Measurements from ENCODE around the gene SEMA3B.

SEMA3B gene

GRCh38 chr3:50250514-50250913, 18.4 kb upstream of the SEMA3B start:
- no peaks in the 10 kb centered on the region for H3K9me3 ChIP-seq (ENCODE audit: control insufficient read depth, low read depth, low read length)
- no peak overlapping the region for H3K9ac ChIP-seq (ENCODE audit: low read length)
- no peaks in the 10 kb centered on the region for H3K27me3 ChIP-seq (ENCODE audit: control insufficient read depth, insufficient read depth, low read length)
- no peak overlapping the region for H3K4me3 ChIP-seq (ENCODE audit: low read length)
- peaks cover 14% of the 10 kb centered on the region for H3K4me1 ChIP-seq (ENCODE audit: control insufficient read depth, low read depth, low read length)
- no peak overlapping the region for H3K27ac ChIP-seq (ENCODE audit: low read length)
- peaks cover 11% of the 10 kb centered on the region for H3K36me3 ChIP-seq (ENCODE audit: control insufficient read depth, low read depth, low read length)

GRCh38 chr3:50251220-50251619, 17.7 kb upstream of the SEMA3B start:
- H3K9me3 ChIP-seq (ENCODE audit: control insufficient read depth, low read depth, low read length): no peaks in the 10 kb centered on the region
- no peak overlapping the region for H3K9ac ChIP-seq (ENCODE audit: low read length)
- H3K27ac ChIP-seq (ENCODE audit: low read length): no peak overlapping the region
- H3K4me1 ChIP-seq (ENCODE audit: control insufficient read depth, low read depth, low read length): peaks cover 11% of the 10 kb centered on the region
- no peaks in the 10 kb centered on the region for H3K27me3 ChIP-seq (ENCODE audit: control insufficient read depth, insufficient read depth, low read length)
- peaks cover 13% of the 10 kb centered on the region for H3K36me3 ChIP-seq (ENCODE audit: control insufficient read depth, low read depth, low read length)
- H3K4me3 ChIP-seq (ENCODE audit: low read length): no peak overlapping the region

- Histone ChIP-seq H3K4me1 (ENCODE audit: control insufficient read depth, low read depth, low read length) (no peaks in the 10 kb centered on the region), H3K9ac (ENCODE audit: low read length) (no peak overlapping the region), H3K4me3 (ENCODE audit: low read length) (no peak overlapping the region), H3K9me3 (ENCODE audit: control insufficient read depth, low read depth, low read length) (no peaks in the 10 kb centered on the region), H3K27ac (ENCODE audit: low read length) (no peak overlapping the region), H3K27me3 (ENCODE audit: control insufficient read depth, insufficient read depth, low read length) (no peaks in the 10 kb centered on the region), H3K36me3 (ENCODE audit: control insufficient read depth, low read depth, low read length) (peaks cover 32% of the 10 kb centered on the region)
These were observed 14.2 kb upstream of the SEMA3B start for GRCh38 chr3:50254577-50255250.

GRCh38 chr3:50255251-50255615, 13.7 kb upstream of the SEMA3B start:
- no peak overlapping the region for H3K9ac ChIP-seq (ENCODE audit: low read length)
- no peaks in the 10 kb centered on the region for H3K27me3 ChIP-seq (ENCODE audit: control insufficient read depth, insufficient read depth, low read length)
- H3K9me3 ChIP-seq (ENCODE audit: control insufficient read depth, low read depth, low read length): no peaks in the 10 kb centered on the region
- no peaks in the 10 kb centered on the region for H3K4me1 ChIP-seq (ENCODE audit: control insufficient read depth, low read depth, low read length)
- no peak overlapping the region for H3K27ac ChIP-seq (ENCODE audit: low read length)
- peaks cover 32% of the 10 kb centered on the region for H3K36me3 ChIP-seq (ENCODE audit: control insufficient read depth, low read depth, low read length)
- no peak overlapping the region for H3K4me3 ChIP-seq (ENCODE audit: low read length)

- Histone ChIP-seq H3K9ac (ENCODE audit: low read length) (no peak overlapping the region), H3K4me1 (ENCODE audit: control insufficient read depth, low read depth, low read length) (peaks cover 14% of the 10 kb centered on the region), H3K27ac (ENCODE audit: low read length) (no peak overlapping the region), H3K36me3 (ENCODE audit: control insufficient read depth, low read depth, low read length) (peaks cover 32% of the 10 kb centered on the region), H3K9me3 (ENCODE audit: control insufficient read depth, low read depth, low read length) (no peaks in the 10 kb centered on the region), H3K27me3 (ENCODE audit: control insufficient read depth, insufficient read depth, low read length) (no peaks in the 10 kb centered on the region), H3K4me3 (ENCODE audit: low read length) (no peak overlapping the region)
These were observed 11.7 kb upstream of the SEMA3B start for GRCh38 chr3:50256978-50257890.

- Histone ChIP-seq H3K9me3 (ENCODE audit: control insufficient read depth, low read depth, low read length) (no peaks in the 10 kb centered on the region), H3K36me3 (ENCODE audit: control insufficient read depth, low read depth, low read length) (peaks cover 25% of the 10 kb centered on the region), H3K4me3 (ENCODE audit: low read length) (no peak overlapping the region), H3K9ac (ENCODE audit: low read length) (no peak overlapping the region), H3K4me1 (ENCODE audit: control insufficient read depth, low read depth, low read length) (peaks cover 14% of the 10 kb centered on the region), H3K27me3 (ENCODE audit: control insufficient read depth, insufficient read depth, low read length) (no peaks in the 10 kb centered on the region), H3K27ac (ENCODE audit: low read length) (no peak overlapping the region)
These were observed 10.8 kb upstream of the SEMA3B start for GRCh38 chr3:50258029-50258680.

- peaks cover 22% of the 10 kb centered on the region for H3K36me3 ChIP-seq (ENCODE audit: control insufficient read depth, low read depth, low read length)
- no peak overlapping the region for H3K9ac ChIP-seq (ENCODE audit: low read length)
- H3K4me1 ChIP-seq (ENCODE audit: control insufficient read depth, low read depth, low read length): peaks cover 14% of the 10 kb centered on the region
- no peaks in the 10 kb centered on the region for H3K9me3 ChIP-seq (ENCODE audit: control insufficient read depth, low read depth, low read length)
- no peak overlapping the region for H3K4me3 ChIP-seq (ENCODE audit: low read length)
- no peak overlapping the region for H3K27ac ChIP-seq (ENCODE audit: low read length)
- H3K27me3 ChIP-seq (ENCODE audit: control insufficient read depth, insufficient read depth, low read length): no peaks in the 10 kb centered on the region
These were observed 10.0 kb upstream of the SEMA3B start for GRCh38 chr3:50258979-50259378.

- H3K27ac ChIP-seq (ENCODE audit: low read length): no peak overlapping the region
- no peaks in the 10 kb centered on the region for H3K27me3 ChIP-seq (ENCODE audit: control insufficient read depth, insufficient read depth, low read length)
- peaks cover 22% of the 10 kb centered on the region for H3K36me3 ChIP-seq (ENCODE audit: control insufficient read depth, low read depth, low read length)
- H3K4me3 ChIP-seq (ENCODE audit: low read length): no peak overlapping the region
- H3K4me1 ChIP-seq (ENCODE audit: control insufficient read depth, low read depth, low read length): peaks cover 19% of the 10 kb centered on the region
- no peaks in the 10 kb centered on the region for H3K9me3 ChIP-seq (ENCODE audit: control insufficient read depth, low read depth, low read length)
- no peak overlapping the region for H3K9ac ChIP-seq (ENCODE audit: low read length)
These were observed 9.4 kb upstream of the SEMA3B start for GRCh38 chr3:50259432-50260026.

GRCh38 chr3:50260027-50260941, 8.7 kb upstream of the SEMA3B start:
- Histone ChIP-seq H3K4me3 (ENCODE audit: low read length) (peak overlapping the region; percentile 46), H3K27ac (ENCODE audit: low read length) (no peak overlapping the region), H3K9me3 (ENCODE audit: control insufficient read depth, low read depth, low read length) (no peaks in the 10 kb centered on the region), H3K27me3 (ENCODE audit: control insufficient read depth, insufficient read depth, low read length) (no peaks in the 10 kb centered on the region), H3K36me3 (ENCODE audit: control insufficient read depth, low read depth, low read length) (peaks cover 22% of the 10 kb centered on the region), H3K9ac (ENCODE audit: low read length) (peak overlapping the region; percentile 77), H3K4me1 (ENCODE audit: control insufficient read depth, low read depth, low read length) (peaks cover 24% of the 10 kb centered on the region)

- Histone ChIP-seq H3K4me1 (ENCODE audit: control insufficient read depth, low read depth, low read length) (peaks cover 28% of the 10 kb centered on the region), H3K4me3 (ENCODE audit: low read length) (peak overlapping the region; percentile 46), H3K36me3 (ENCODE audit: control insufficient read depth, low read depth, low read length) (peaks cover 22% of the 10 kb centered on the region), H3K27me3 (ENCODE audit: control insufficient read depth, insufficient read depth, low read length) (no peaks in the 10 kb centered on the region), H3K27ac (ENCODE audit: low read length) (no peak overlapping the region), H3K9ac (ENCODE audit: low read length) (peak overlapping the region; percentile 77), H3K9me3 (ENCODE audit: control insufficient read depth, low read depth, low read length) (no peaks in the 10 kb centered on the region)
These were observed 8.0 kb upstream of the SEMA3B start for GRCh38 chr3:50260942-50261441.

All from iPS-18a (cell line).